Astrocyte (in vitro differentiated cells and primary cell): Measurements from ENCODE around the gene AMOTL1.

ENCODE experiments used
- EZH2 ChIP-seq: IDR thresholded peaks from 2 replicates; pipeline ENCODE4 v1.6.1; 2012; ENCODE audit warnings: mild to moderate bottlenecking, low read length, inconsistent platforms; ENCODE audit not compliant: insufficient read depth
- TF ChIP-seq, protein P1 (sequence below): IDR thresholded peaks from 2 replicates; pipeline ENCODE4 v1.5.1; 2011; ENCODE audit warnings: low read depth, mild to moderate bottlenecking, inconsistent platforms, low read length, moderate library complexity; ENCODE audit not compliant: insufficient read depth

DNA sequence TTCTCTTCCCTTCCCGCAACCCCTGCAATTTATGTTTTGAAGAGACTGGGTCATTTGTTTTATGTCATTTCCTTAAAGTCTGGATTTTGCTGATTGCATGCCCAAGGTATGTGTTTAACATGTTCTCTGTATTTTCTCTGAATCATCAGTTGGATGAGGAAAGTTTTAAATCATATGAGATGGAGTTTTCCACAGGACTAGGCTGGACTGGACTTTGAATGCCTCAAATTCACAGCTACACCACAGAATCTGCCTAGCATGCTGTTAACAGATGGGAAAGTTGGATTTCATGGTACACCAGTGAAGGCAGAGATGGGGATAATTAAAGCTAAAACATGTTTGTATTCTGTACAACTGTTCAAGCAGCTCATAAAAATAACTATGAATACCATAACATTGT, 142.6 kb downstream of the AMOTL1 start:
- TF ChIP-seq, protein P1, sequence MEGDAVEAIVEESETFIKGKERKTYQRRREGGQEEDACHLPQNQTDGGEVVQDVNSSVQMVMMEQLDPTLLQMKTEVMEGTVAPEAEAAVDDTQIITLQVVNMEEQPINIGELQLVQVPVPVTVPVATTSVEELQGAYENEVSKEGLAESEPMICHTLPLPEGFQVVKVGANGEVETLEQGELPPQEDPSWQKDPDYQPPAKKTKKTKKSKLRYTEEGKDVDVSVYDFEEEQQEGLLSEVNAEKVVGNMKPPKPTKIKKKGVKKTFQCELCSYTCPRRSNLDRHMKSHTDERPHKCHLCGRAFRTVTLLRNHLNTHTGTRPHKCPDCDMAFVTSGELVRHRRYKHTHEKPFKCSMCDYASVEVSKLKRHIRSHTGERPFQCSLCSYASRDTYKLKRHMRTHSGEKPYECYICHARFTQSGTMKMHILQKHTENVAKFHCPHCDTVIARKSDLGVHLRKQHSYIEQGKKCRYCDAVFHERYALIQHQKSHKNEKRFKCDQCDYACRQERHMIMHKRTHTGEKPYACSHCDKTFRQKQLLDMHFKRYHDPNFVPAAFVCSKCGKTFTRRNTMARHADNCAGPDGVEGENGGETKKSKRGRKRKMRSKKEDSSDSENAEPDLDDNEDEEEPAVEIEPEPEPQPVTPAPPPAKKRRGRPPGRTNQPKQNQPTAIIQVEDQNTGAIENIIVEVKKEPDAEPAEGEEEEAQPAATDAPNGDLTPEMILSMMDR = no peak
- no peak for TF ChIP-seq EZH2
